H9 (cell line): ENCODE data around the gene KDM4C. TPM values are rescaled to one million over a fixed set of nuclear protein-coding genes. Genes with fewer than 3 reads are reported as not detected.

Experiments used
- DNase-seq: peaks from one replicate; pipeline ENCODE4 v3.0.0-alpha.2; 2017
- H2AFZ ChIP-seq: one replicate; pipeline ENCODE4 v1.6.1; 2013; ENCODE audit warnings: mild to moderate bottlenecking, low read length, control low read depth, moderate library complexity
- H2AK5ac ChIP-seq: 2 replicates; pipeline ENCODE4 v1.6.1; 2013; ENCODE audit warnings: low read length, control low read depth, mixed read lengths; ENCODE audit not compliant: insufficient read length
- H2BK120ac ChIP-seq: one replicate; pipeline ENCODE4 v1.6.1; 2013; ENCODE audit warnings: low read depth, mild to moderate bottlenecking, low read length, control low read depth, inconsistent platforms; ENCODE audit not compliant: poor library complexity, severe bottlenecking
- H2BK12ac ChIP-seq: 2 replicates; pipeline ENCODE4 v1.6.1; 2013; ENCODE audit warnings: low read length, control low read depth, mixed read lengths, low read depth; ENCODE audit not compliant: insufficient read length
- H2BK15ac ChIP-seq: 2 replicates; pipeline ENCODE4 v1.6.1; 2013; ENCODE audit warnings: low read depth, low read length, control low read depth
- H2BK20ac ChIP-seq: one replicate; pipeline ENCODE4 v1.6.1; 2013; ENCODE audit warnings: low read depth, mild to moderate bottlenecking, low read length, control low read depth, inconsistent platforms; ENCODE audit not compliant: poor library complexity, severe bottlenecking
- H2BK5ac ChIP-seq: 2 replicates; pipeline ENCODE4 v1.6.1; 2013; ENCODE audit warnings: low read length, control low read depth, mixed read lengths; ENCODE audit not compliant: insufficient read length
- H3K14ac ChIP-seq: 2 replicates; pipeline ENCODE4 v1.6.1; 2013; ENCODE audit warnings: low read length, control low read depth; ENCODE audit not compliant: insufficient read depth
- H3K18ac ChIP-seq: 2 replicates; pipeline ENCODE4 v1.6.1; 2013; ENCODE audit warnings: low read depth, mild to moderate bottlenecking, mixed read lengths, low read length, control low read depth; ENCODE audit not compliant: insufficient read length
- H3K23ac ChIP-seq: 2 replicates; pipeline ENCODE4 v1.6.1; 2013; ENCODE audit warnings: low read length, control low read depth, mixed read lengths, low read depth; ENCODE audit not compliant: insufficient read length
- H3K23me2 ChIP-seq: 2 replicates; pipeline ENCODE4 v1.6.1; 2013; ENCODE audit warnings: low read depth, mild to moderate bottlenecking, mixed read lengths, low read length, control low read depth; ENCODE audit not compliant: insufficient read length, poor library complexity, severe bottlenecking
- H3K27ac ChIP-seq: 2 replicates; pipeline ENCODE4 v1.5.1; 2013; ENCODE audit warnings: low read length, control low read depth, mixed read lengths, low read depth; ENCODE audit not compliant: insufficient read length
- H3K27me3 ChIP-seq: 2 replicates; pipeline ENCODE4 v1.6.1; 2013; ENCODE audit warnings: low read length, control low read depth, inconsistent platforms; ENCODE audit not compliant: insufficient read depth
- H3K4ac ChIP-seq: 2 replicates; pipeline ENCODE4 v1.6.1; 2013; ENCODE audit warnings: low read depth, mild to moderate bottlenecking, control low read depth, inconsistent platforms, low read length, moderate library complexity
- H3K4me1 ChIP-seq: 2 replicates; pipeline ENCODE4 v1.6.1; 2013; ENCODE audit warnings: low read length, control low read depth, inconsistent platforms; ENCODE audit not compliant: insufficient read depth
- H3K4me2 ChIP-seq: 2 replicates; pipeline ENCODE4 v1.6.1; 2013; ENCODE audit warnings: low read length, control low read depth, mixed read lengths; ENCODE audit not compliant: insufficient read length, insufficient read depth
- H3K56ac ChIP-seq: 2 replicates; pipeline ENCODE4 v1.6.1; 2013; ENCODE audit warnings: low read depth, mild to moderate bottlenecking, mixed read lengths, low read length, control low read depth; ENCODE audit not compliant: insufficient read length
- H3K79me1 ChIP-seq: 2 replicates; pipeline ENCODE4 v1.6.1; 2013; ENCODE audit warnings: low read depth, mild to moderate bottlenecking, moderate library complexity, low read length, control low read depth, inconsistent platforms; ENCODE audit not compliant: insufficient read depth, poor library complexity, severe bottlenecking
- H3K79me2 ChIP-seq: 2 replicates; pipeline ENCODE4 v1.6.1; 2013; ENCODE audit warnings: low read length, control low read depth, inconsistent platforms; ENCODE audit not compliant: insufficient read depth
- H3K9ac ChIP-seq: 2 replicates; pipeline ENCODE4 v1.6.1; 2013; ENCODE audit warnings: low read length, control low read depth, mixed read lengths; ENCODE audit not compliant: insufficient read length; ENCODE audit errors: extremely low read depth
- H3K9me3 ChIP-seq: one replicate; pipeline ENCODE4 v1.6.1; 2013; ENCODE audit warnings: low read depth, low read length, inconsistent platforms; ENCODE audit not compliant: control insufficient read depth
- H3T11ph ChIP-seq: one replicate; pipeline ENCODE4 v1.6.1; 2013; ENCODE audit warnings: mild to moderate bottlenecking, low read length, control low read depth, inconsistent platforms
- H4K20me1 ChIP-seq: one replicate; pipeline ENCODE4 v1.6.1; 2013; ENCODE audit not compliant: control insufficient read depth, insufficient read length, insufficient read depth
- H4K5ac ChIP-seq: 2 replicates; pipeline ENCODE4 v1.6.1; 2013; ENCODE audit warnings: low read depth, mild to moderate bottlenecking, mixed read lengths, low read length, control low read depth; ENCODE audit not compliant: insufficient read length
- H4K8ac ChIP-seq: replicated peaks from 2 replicates; pipeline ENCODE4 v1.6.1; 2013; ENCODE audit warnings: low read length, control low read depth, mixed read lengths, low read depth; ENCODE audit not compliant: insufficient read length
- H4K91ac ChIP-seq: 2 replicates; pipeline ENCODE4 v1.6.1; 2013; ENCODE audit warnings: low read depth, mild to moderate bottlenecking, moderate library complexity, mixed read lengths, low read length, control low read depth; ENCODE audit not compliant: insufficient read length
- H3K27ac Mint-ChIP-seq, 3 experiments: 2 replicates in 2 of 3; 3 replicates in 1 of 3; pipeline ENCODE4 v1.8.0; 2020 to 2021; ENCODE audit warnings: mixed read lengths in 3 of 3, mild to moderate bottlenecking in 1 of 3, moderate library complexity in 1 of 3
- H3K27me3 Mint-ChIP-seq: 2 replicates; pipeline ENCODE4 v1.8.0; 2021; ENCODE audit warnings: low read depth, mild to moderate bottlenecking, moderate library complexity, mixed read lengths
- H3K36me3 Mint-ChIP-seq, 3 experiments: 2 replicates in 2 of 3; 3 replicates in 1 of 3; pipeline ENCODE4 v1.8.0; 2020 to 2021; ENCODE audit warnings: low read depth in 3 of 3, mixed read lengths in 3 of 3; ENCODE audit not compliant: insufficient read depth in 1 of 3
- H3K4me1 Mint-ChIP-seq, 2 experiments: 2 replicates each; pipeline ENCODE4 v1.8.0; 2020; ENCODE audit warnings: mixed read lengths in 2 of 2
- H3K4me3 Mint-ChIP-seq, 2 experiments: 2 replicates in 1 of 2; 3 replicates in 1 of 2; pipeline ENCODE4 v1.8.0; 2020 to 2021; ENCODE audit warnings: mild to moderate bottlenecking in 2 of 2, mixed read lengths in 2 of 2, moderate library complexity in 1 of 2
- H3K9me3 Mint-ChIP-seq, 2 experiments: 2 replicates in 1 of 2; 3 replicates in 1 of 2; pipeline ENCODE4 v1.8.0; 2020; ENCODE audit warnings: mild to moderate bottlenecking in 2 of 2, mixed read lengths in 2 of 2, moderate library complexity in 1 of 2
- WGBS: extraction: QIAGEN DNeasy Blood & Tissue Kit; methylation state at CpG from one replicate; pipeline ENCODE4 v1.1.7; 2013; ENCODE audit warnings: missing lambda C conversion rate, low lambda C conversion rate, mixed read lengths; ENCODE audit not compliant: insufficient read length; ENCODE audit errors: extremely low coverage; 5-methylcytosine and 5-hydroxymethylcytosine counted together
- total RNA-seq: library from RNA; stranded (reverse); gene quantifications from 2 replicates; pipeline ENCODE4 v1.2.1, GENCODE V29; 2021
- TF ChIP-seq, protein P1 (sequence below): fragments of 200-600 bp; sonication (generic); conservative IDR thresholded peaks from 3 replicates; pipeline ENCODE4 v1.8.0; 2021; ENCODE audit warnings: antibody characterized with exemption, mild to moderate bottlenecking

The KDM4C gene
- total RNA-seq, 1 experiment from 2014 or later: 24.0 TPM

DNA sequence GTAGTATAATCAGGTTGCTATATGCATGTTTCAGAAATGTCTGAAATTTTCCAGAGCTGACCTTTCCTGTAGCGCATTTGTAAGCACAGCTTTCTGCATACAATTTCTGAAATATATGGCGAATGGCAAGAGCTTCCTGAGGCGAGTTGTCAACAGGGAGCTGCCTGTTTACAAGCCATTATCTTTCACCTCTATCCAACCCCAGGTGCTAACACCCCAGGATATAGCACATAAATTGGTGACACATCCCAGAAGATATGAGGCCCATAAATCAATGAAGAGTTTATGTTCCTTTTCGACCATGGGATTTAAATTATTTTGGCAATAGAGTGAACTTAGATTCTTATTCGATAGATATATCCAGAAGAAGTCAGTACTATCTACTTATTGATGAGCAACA is 379.8 kb downstream of the KDM4C start:
- H3K23me2 ChIP-seq: no peaks in the 10 kb centered on the region
- no CpG with 5 or more reads among the region's 5 CpGs for WGBS

More for the DNA sequence above, 379.8 kb downstream of the KDM4C start:
- Mint-ChIP-seq H3K4me1 (no peaks in the 10 kb centered on the region), H3K9me3 (no peaks in the 10 kb centered on the region), H3K27ac (no peak overlapping the region), H3K27me3 (no peaks in the 10 kb centered on the region), H3K4me3 (no peak overlapping the region), H3K36me3 (no peaks in the 10 kb centered on the region; a peak in 4 of 7 replicates)
- no peak overlapping the region for H4K8ac ChIP-seq
- H3K27ac ChIP-seq: no peak overlapping the region
- no peak overlapping the region for H2AK5ac ChIP-seq
- H2BK120ac ChIP-seq: no peak overlapping the region
- no peaks in the 10 kb centered on the region for H4K20me1 ChIP-seq
- no peaks in the 10 kb centered on the region for H3K79me2 ChIP-seq
- no peak overlapping the region for H2BK5ac ChIP-seq
- DNase-seq: no peak
- H2BK12ac ChIP-seq: no peak overlapping the region
- H3K18ac ChIP-seq: no peak overlapping the region
- H3T11ph ChIP-seq: no peak overlapping the region
- H3K14ac ChIP-seq: no peak overlapping the region
- no peaks in the 10 kb centered on the region for H3K9me3 ChIP-seq
- H3K4ac ChIP-seq: no peak overlapping the region
- H3K4me1 ChIP-seq: no peaks in the 10 kb centered on the region
- H3K79me1 ChIP-seq: no peaks in the 10 kb centered on the region
- H2AFZ ChIP-seq: no peak overlapping the region
- H3K9ac ChIP-seq: no peak overlapping the region
- no peak overlapping the region for H3K23ac ChIP-seq
- TF ChIP-seq, protein P1, sequence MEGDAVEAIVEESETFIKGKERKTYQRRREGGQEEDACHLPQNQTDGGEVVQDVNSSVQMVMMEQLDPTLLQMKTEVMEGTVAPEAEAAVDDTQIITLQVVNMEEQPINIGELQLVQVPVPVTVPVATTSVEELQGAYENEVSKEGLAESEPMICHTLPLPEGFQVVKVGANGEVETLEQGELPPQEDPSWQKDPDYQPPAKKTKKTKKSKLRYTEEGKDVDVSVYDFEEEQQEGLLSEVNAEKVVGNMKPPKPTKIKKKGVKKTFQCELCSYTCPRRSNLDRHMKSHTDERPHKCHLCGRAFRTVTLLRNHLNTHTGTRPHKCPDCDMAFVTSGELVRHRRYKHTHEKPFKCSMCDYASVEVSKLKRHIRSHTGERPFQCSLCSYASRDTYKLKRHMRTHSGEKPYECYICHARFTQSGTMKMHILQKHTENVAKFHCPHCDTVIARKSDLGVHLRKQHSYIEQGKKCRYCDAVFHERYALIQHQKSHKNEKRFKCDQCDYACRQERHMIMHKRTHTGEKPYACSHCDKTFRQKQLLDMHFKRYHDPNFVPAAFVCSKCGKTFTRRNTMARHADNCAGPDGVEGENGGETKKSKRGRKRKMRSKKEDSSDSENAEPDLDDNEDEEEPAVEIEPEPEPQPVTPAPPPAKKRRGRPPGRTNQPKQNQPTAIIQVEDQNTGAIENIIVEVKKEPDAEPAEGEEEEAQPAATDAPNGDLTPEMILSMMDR: no peak
- H4K91ac ChIP-seq: no peak overlapping the region
- H2BK20ac ChIP-seq: no peak overlapping the region
- no peak overlapping the region for H3K56ac ChIP-seq
- H3K27me3 ChIP-seq: no peaks in the 10 kb centered on the region
- no peak overlapping the region for H4K5ac ChIP-seq
- no peak overlapping the region for H3K4me2 ChIP-seq
- H2BK15ac ChIP-seq: no peak overlapping the region
